ENCODE data around the gene TBX2.

DNA sequence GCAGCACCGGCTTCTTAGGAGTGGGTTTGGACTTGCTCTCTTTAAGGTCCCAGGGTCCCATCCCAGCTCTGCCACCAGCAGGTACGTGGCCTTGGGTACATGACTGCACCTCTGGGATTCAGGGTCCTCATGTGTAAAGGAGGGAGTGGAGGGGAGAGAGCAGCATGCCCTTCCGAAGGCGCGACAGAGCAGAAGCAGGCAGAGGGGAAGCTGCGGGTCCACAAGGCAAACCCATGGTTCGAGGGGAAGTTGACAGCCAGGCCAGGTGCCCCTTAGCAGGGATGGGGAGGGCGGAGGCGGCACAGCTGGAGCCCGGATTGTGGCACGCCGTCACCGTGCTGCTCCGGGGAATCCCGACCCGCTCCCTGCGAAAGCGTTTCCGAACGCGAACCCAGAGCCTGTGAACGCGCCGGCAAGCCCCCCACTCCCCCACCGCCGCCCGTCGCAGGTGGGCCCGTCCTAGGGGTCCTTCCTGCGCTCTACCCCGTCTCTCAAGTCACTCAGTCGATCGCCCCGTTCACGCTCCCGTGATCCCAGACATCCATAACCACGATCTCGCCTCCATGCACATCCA lies 4.1 kb upstream of the TBX2 start:
- TF ChIP-seq EZH2phosphoT487 (IDR thresholded peaks at IDR 0.05; ENCODE audit: borderline replicate concordance, low read length) (no peak), CTCF (IDR thresholded peaks at IDR 0.05; ENCODE audit: low read depth, low read length, poor library complexity, severe bottlenecking) (no peak)
